CD4-positive, alpha-beta T cell (primary cell): ENCODE data around the gene ABCA2. TPM values are rescaled to one million over a fixed set of nuclear protein-coding genes. Genes with fewer than 3 reads are reported as not detected.

Experiments
- ATAC-seq: fragments of 200-7000 bp; cut with Tn5 transposase; one replicate; pipeline ENCODE4 v1.10.0; 2022; ENCODE audit warnings: mild to moderate bottlenecking; ENCODE audit not compliant: poor library complexity
- CTCF ChIA-PET: fragments of 350-600 bp; sonication (Branson Sonifier 250); formaldehyde crosslinking; loops from one replicate; lab custom pipeline; 2021; ENCODE audit warnings: antibody characterized with exemption, inconsistent platforms; lab: Charles Lee
- POLR2A ChIA-PET: fragments of 350-600 bp; sonication (Branson Sonifier 250); formaldehyde crosslinking; loops from one replicate; lab custom pipeline; 2021; ENCODE audit warnings: antibody characterized with exemption, inconsistent platforms; lab: Charles Lee
- DNase-seq, 14 experiments: peaks; one replicate each; pipeline ENCODE4 v3.0.0-alpha.2; 2013 to 2020; ENCODE audit warnings: mixed read lengths in 2 of 14
- H3K27ac ChIP-seq, 2 donors: one replicate each; pipeline versions ENCODE4 v1.5.1 to v1.7.0; 2013; ENCODE audit warnings: low read length in 2 of 2, low read depth in 1 of 2, mild to moderate bottlenecking in 1 of 2
- H3K27me3 ChIP-seq, 2 experiments: 1 replicate in 1 of 2; 2 replicates in 1 of 2; pipeline versions ENCODE4 v1.6.1 to v1.7.0; 2013; ENCODE audit warnings: low read length in 2 of 2, control low read depth in 1 of 2, mild to moderate bottlenecking in 1 of 2, moderate library complexity in 1 of 2; ENCODE audit not compliant: insufficient read depth in 2 of 2, control insufficient read depth in 1 of 2
- H3K36me3 ChIP-seq: one replicate; pipeline ENCODE4 v1.6.1; 2013; ENCODE audit warnings: low read length, control low read depth; ENCODE audit not compliant: insufficient read depth
- H3K4me1 ChIP-seq: one replicate; pipeline ENCODE4 v1.6.1; 2013; ENCODE audit warnings: low read length, control low read depth; ENCODE audit not compliant: insufficient read depth
- H3K4me3 ChIP-seq: one replicate; pipeline ENCODE4 v1.5.1; 2013; ENCODE audit warnings: mild to moderate bottlenecking, low read length, moderate library complexity
- H3K9me3 ChIP-seq, 2 experiments: 1 replicate in 1 of 2; 2 replicates in 1 of 2; pipeline versions ENCODE4 v1.6.1 to v1.7.0; 2013; ENCODE audit warnings: low read length in 2 of 2, mild to moderate bottlenecking in 2 of 2, control low read depth in 1 of 2, moderate library complexity in 1 of 2; ENCODE audit not compliant: control insufficient read depth in 1 of 2, insufficient read depth in 1 of 2
- H3K27ac Mint-ChIP-seq: one replicate; pipeline ENCODE4 v1.8.0; 2020; ENCODE audit warnings: mixed read lengths
- H3K27me3 Mint-ChIP-seq: one replicate; pipeline ENCODE4 v1.8.0; 2021; ENCODE audit warnings: mixed read lengths
- H3K36me3 Mint-ChIP-seq: one replicate; pipeline ENCODE4 v1.8.0; 2021; ENCODE audit warnings: low read depth, mixed read lengths
- H3K4me1 Mint-ChIP-seq: one replicate; pipeline ENCODE4 v1.8.0; 2021; ENCODE audit warnings: low read depth, mixed read lengths
- H3K4me3 Mint-ChIP-seq: one replicate; pipeline ENCODE4 v1.8.0; 2020; ENCODE audit warnings: mild to moderate bottlenecking, mixed read lengths
- H3K9me3 Mint-ChIP-seq: one replicate; pipeline ENCODE4 v1.8.0; 2020; ENCODE audit warnings: mixed read lengths
- intact Hi-C, 2 experiments: fragments of 100-400 bp; cut with DNase I in 1 of 2; cut with micrococcal nuclease in 1 of 2; formaldehyde crosslinking; loops; one replicate each; pipeline versions ENCODE4 v1.15.1 to v1.9.0; 2023 to 2025; cut with DNase I, micrococcal nuclease
- total RNA-seq, 174 experiments: library from RNA in 2 of 174; stranded (reverse) in 2 of 174; gene quantifications; one replicate each; pipeline ENCODE4 v1.2.3 and lab custom pipeline; 2021 to 2026
- TF ChIP-seq, protein P1 (sequence below): fragments of 200-600 bp; IDR thresholded peaks from one replicate; pipeline ENCODE4 v1.8.0; 2022; ENCODE audit warnings: antibody characterized with exemption, mild to moderate bottlenecking

Gene ABCA2
- total RNA-seq, 2 experiments from 2014 or later = 80.1 to 86.8 TPM

- Mint-ChIP-seq H3K36me3 (no peaks in the 10 kb centered on the region), H3K4me3 (no peak overlapping the region), H3K9me3 (no peaks in the 10 kb centered on the region), H3K27me3 (no peaks in the 10 kb centered on the region), H3K27ac (no peak overlapping the region), H3K4me1 (no peaks in the 10 kb centered on the region)
- no peak for DNase-seq
- no peaks in the 10 kb centered on the region for H3K36me3 ChIP-seq
- no peak for ATAC-seq
- ChIA-PET CTCF (interaction anchor here (0.7 to 0.9 kb wide), 2 partner anchors 9 to 12 kb away, joined by 3 to 4 read pairs; partner anchors contain the start of gene NPDC1), POLR2A (no interaction called here)
- peaks cover under 1 to 3% of the 10 kb centered on the region in 2 experiments for H3K27me3 ChIP-seq
- intact Hi-C loops = no loop called here
- H3K27ac ChIP-seq = no peak overlapping the region
- H3K4me3 ChIP-seq = no peak overlapping the region
- TF ChIP-seq, protein P1, sequence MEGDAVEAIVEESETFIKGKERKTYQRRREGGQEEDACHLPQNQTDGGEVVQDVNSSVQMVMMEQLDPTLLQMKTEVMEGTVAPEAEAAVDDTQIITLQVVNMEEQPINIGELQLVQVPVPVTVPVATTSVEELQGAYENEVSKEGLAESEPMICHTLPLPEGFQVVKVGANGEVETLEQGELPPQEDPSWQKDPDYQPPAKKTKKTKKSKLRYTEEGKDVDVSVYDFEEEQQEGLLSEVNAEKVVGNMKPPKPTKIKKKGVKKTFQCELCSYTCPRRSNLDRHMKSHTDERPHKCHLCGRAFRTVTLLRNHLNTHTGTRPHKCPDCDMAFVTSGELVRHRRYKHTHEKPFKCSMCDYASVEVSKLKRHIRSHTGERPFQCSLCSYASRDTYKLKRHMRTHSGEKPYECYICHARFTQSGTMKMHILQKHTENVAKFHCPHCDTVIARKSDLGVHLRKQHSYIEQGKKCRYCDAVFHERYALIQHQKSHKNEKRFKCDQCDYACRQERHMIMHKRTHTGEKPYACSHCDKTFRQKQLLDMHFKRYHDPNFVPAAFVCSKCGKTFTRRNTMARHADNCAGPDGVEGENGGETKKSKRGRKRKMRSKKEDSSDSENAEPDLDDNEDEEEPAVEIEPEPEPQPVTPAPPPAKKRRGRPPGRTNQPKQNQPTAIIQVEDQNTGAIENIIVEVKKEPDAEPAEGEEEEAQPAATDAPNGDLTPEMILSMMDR = no peak
- no peaks in the 10 kb centered on the region for H3K9me3 ChIP-seq
- H3K4me1 ChIP-seq = peaks cover 5% of the 10 kb centered on the region
Observed at GRCh38 chr9:137058521-137059234, 30.6 kb upstream of the ABCA2 start.

DNA sequence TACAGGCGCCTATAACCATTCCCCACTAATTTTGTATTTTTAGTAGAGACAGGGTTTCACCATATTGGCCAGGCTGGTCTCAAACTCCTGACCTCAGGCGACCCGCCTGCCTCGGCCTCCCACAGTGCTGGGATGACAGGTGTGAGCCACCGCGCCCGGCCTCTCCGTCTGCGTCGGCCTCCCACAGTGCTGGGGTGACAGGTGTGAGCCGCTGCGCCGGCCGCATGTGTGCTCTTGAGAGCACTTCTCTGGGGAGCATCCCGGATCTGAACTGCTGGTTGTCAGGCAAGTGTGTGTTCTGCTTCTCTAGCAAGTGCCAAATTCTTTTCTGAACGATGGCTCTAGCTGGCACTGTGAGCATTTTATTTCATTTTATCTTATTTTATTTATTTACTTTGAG, 29.5 kb upstream of the ABCA2 start:
- H3K27ac ChIP-seq = no peak overlapping the region
- POLR2A ChIA-PET = no interaction called here
- Mint-ChIP-seq H3K4me1 (no peaks in the 10 kb centered on the region), H3K27ac (no peak overlapping the region), H3K9me3 (no peaks in the 10 kb centered on the region), H3K27me3 (peaks cover 4% of the 10 kb centered on the region), H3K4me3 (no peak overlapping the region), H3K36me3 (no peaks in the 10 kb centered on the region)
- no peak overlapping the region for H3K4me3 ChIP-seq
- TF ChIP-seq, protein P1 = no peak
- DNase-seq = no peak
- no peaks in the 10 kb centered on the region for H3K36me3 ChIP-seq
- H3K27me3 ChIP-seq = peaks cover 10 to 11% of the 10 kb centered on the region in 2 experiments
- CTCF ChIA-PET = interaction anchor here (1.3 kb wide), 1 partner anchor 11 kb away, joined by 3 read pairs; no protein-coding TSS in a partner anchor
- peaks cover 16% of the 10 kb centered on the region for H3K4me1 ChIP-seq
- no peak for ATAC-seq
- H3K9me3 ChIP-seq = peaks cover 0 to 7% of the 10 kb centered on the region in 2 experiments
- intact Hi-C loops = no loop called here

GRCh38 chr9:137056739-137057415, 28.8 kb upstream of the ABCA2 start:
- H3K4me3 ChIP-seq = no peak overlapping the region
- POLR2A ChIA-PET = no interaction called here
- TF ChIP-seq, protein P1 = no peak
- Mint-ChIP-seq H3K27ac (no peak overlapping the region), H3K4me1 (no peaks in the 10 kb centered on the region), H3K9me3 (no peaks in the 10 kb centered on the region), H3K4me3 (no peak overlapping the region), H3K36me3 (no peaks in the 10 kb centered on the region), H3K27me3 (peaks cover 11% of the 10 kb centered on the region)
- H3K4me1 ChIP-seq = peaks cover 19% of the 10 kb centered on the region
- intact Hi-C loops = no loop called here
- no peaks in the 10 kb centered on the region for H3K36me3 ChIP-seq
- no peak overlapping the region for H3K27ac ChIP-seq
- CTCF ChIA-PET = interaction anchor here (1.3 kb wide), 1 partner anchor 10 kb away, joined by 3 read pairs; no protein-coding TSS in a partner anchor
- H3K9me3 ChIP-seq = peaks cover 0 to 11% of the 10 kb centered on the region in 2 experiments
- H3K27me3 ChIP-seq = peaks cover 16 to 18% of the 10 kb centered on the region in 2 experiments
- DNase-seq (no peak), ATAC-seq (no peak)
